Psoas muscle (tissue), 8 donors: ENCODE results near the gene AFF4. TPM values are rescaled to one million over a fixed set of nuclear protein-coding genes. Genes with fewer than 3 reads are reported as not detected.

Experiments
- ATAC-seq, 4 donors: fragments of 200-7000 bp; cut with Tn5 transposase; one replicate each; pipeline ENCODE4 v1.9.1; 2020; ENCODE audit warnings: moderate library complexity in 3 of 4, mild to moderate bottlenecking in 2 of 4
- DNase-seq, 2 donors: peaks; one replicate each; pipeline ENCODE4 v3.0.0-alpha.2; 2020
- H3K27ac ChIP-seq: fragments of 200-600 bp; one replicate; pipeline ENCODE4 v1.8.0; 2022
- H3K27me3 ChIP-seq, 3 donors: fragments of 200-600 bp in 1 of 3; one replicate each; pipeline versions ENCODE4 v1.6.1 to v1.8.0; 2013 to 2022; ENCODE audit warnings: low read length in 2 of 3, mild to moderate bottlenecking in 2 of 3, moderate library complexity in 1 of 3; ENCODE audit not compliant: insufficient read depth in 3 of 3
- H3K36me3 ChIP-seq, 2 donors: fragments of 200-600 bp in 1 of 2; one replicate each; pipeline versions ENCODE4 v1.6.1 to v1.8.0; 2013 to 2022; ENCODE audit warnings: low read depth in 1 of 2, mild to moderate bottlenecking in 1 of 2, moderate library complexity in 1 of 2; ENCODE audit not compliant: insufficient read depth in 1 of 2
- H3K4me1 ChIP-seq: fragments of 200-600 bp; one replicate; pipeline ENCODE4 v1.8.0; 2022
- H3K4me3 ChIP-seq: fragments of 200-600 bp; one replicate; pipeline ENCODE4 v1.8.0; 2022; ENCODE audit warnings: mild to moderate bottlenecking
- H3K9me3 ChIP-seq: fragments of 200-600 bp; one replicate; pipeline ENCODE4 v1.8.0; 2022
- CTCF ChIP-seq: fragments of 200-600 bp; IDR thresholded peaks from one replicate; pipeline ENCODE4 v1.8.0; 2022; ENCODE audit warnings: antibody characterized with exemption
- WGBS, 3 donors: extraction: QIAGEN DNeasy Blood & Tissue Kit; methylation state at CpG; one replicate each; pipeline versions ENCODE4 v1.1.6 to v1.1.7; 2013; 5-methylcytosine and 5-hydroxymethylcytosine counted together
- intact Hi-C, 2 donors: fragments of 100-400 bp; cut with DNase I; formaldehyde crosslinking; loops; one replicate each; pipeline versions ENCODE4 v1.11.0 to v1.14.2; 2022
- polyA plus RNA-seq, 3 donors: library from polyadenylated mRNA; stranded (reverse); fragments of 200-250 nt; gene quantifications; one replicate each; pipeline ENCODE4 v1.2.3, GENCODE V29; 2013
- total RNA-seq, 4 donors: library from RNA; stranded (reverse); fragmentation: NEBNext Ultra II Directional in 2 of 4; extraction: Animal tissue kit (Norgen Biotek cat#: 25700) in 2 of 4; gene quantifications; one replicate each; pipeline versions ENCODE4 v1.2.1 to v1.2.4, GENCODE V29; 2021 to 2023
- donor health status: healthy with polysubstance abuse.
- donor health status: DM: no; HTN: no; CAD: no; lungs with moderate emphysema.
- donor health status: Bipolar disorder and iron deficiency.
- donor health status: healthy.
- donor health status: DM: yes; HTN: yes; CAD: no.
- donor health status: DM: no; HTN: no; CAD: no.
- donor health status: DM: no; HTN: no; CAD: no.
- donor health status: DM: yes; HTN: yes; CAD: no.

Gene AFF4
- total and polyA plus RNA-seq, 7 donors = 9.7 to 68.2 (median 49.6) TPM

GRCh38 chr5:132827943-132828673, 135.3 kb downstream of the AFF4 start:
- H3K9me3 ChIP-seq = no peaks in the 10 kb centered on the region
- ATAC-seq (no peak), DNase-seq (no peak)
- no peak overlapping the region for H3K27ac ChIP-seq
- H3K36me3 ChIP-seq = no peaks in the 10 kb centered on the region
- H3K4me3 ChIP-seq = no peak overlapping the region
- intact Hi-C loops = loop anchor here in 1 of 2 donors (5.0 kb wide), 1 partner anchor 54 kb away; no protein-coding TSS in a partner anchor
- peaks cover 0 to 43% (median 5%) of the 10 kb centered on the region in 3 donors for H3K27me3 ChIP-seq
- peaks cover 5% of the 10 kb centered on the region for H3K4me1 ChIP-seq
- WGBS, 3 donors = 89 to 94% (median 93%) methylated on average over 4 of the region's 4 CpGs
- TF ChIP-seq CTCF = no peak

GRCh38 chr5:132826424-132827082, 136.9 kb downstream of the AFF4 start:
- no peak for ATAC-seq
- intact Hi-C loops = loop anchor here in 1 of 2 donors (5.0 kb wide), 1 partner anchor 56 kb away; no protein-coding TSS in a partner anchor
- no peak for DNase-seq
- WGBS, 3 donors = 78 to 88% (median 79%) methylated on average over 6 of the region's 6 CpGs
- no peak for TF ChIP-seq CTCF
- Histone ChIP-seq H3K4me3 (no peak overlapping the region), H3K27ac (no peak overlapping the region), H3K27me3 (peaks cover 0 to 48% (median 5%) of the 10 kb centered on the region in 3 donors), H3K36me3 (no peaks in the 10 kb centered on the region), H3K4me1 (peaks cover 5% of the 10 kb centered on the region), H3K9me3 (no peaks in the 10 kb centered on the region)

- no peak for ATAC-seq
- 40 to 55% (median 46%) methylated on average over 43 of the region's 43 CpGs for WGBS, 3 donors
- Histone ChIP-seq H3K27ac (no peak overlapping the region), H3K27me3 (peaks cover 0 to 48% (median 5%) of the 10 kb centered on the region in 3 donors), H3K9me3 (no peaks in the 10 kb centered on the region), H3K36me3 (no peaks in the 10 kb centered on the region), H3K4me3 (no peak overlapping the region), H3K4me1 (peaks cover 5% of the 10 kb centered on the region)
- intact Hi-C loops = loop anchor here in 1 of 2 donors (5.0 kb wide), 1 partner anchor 56 kb away; no protein-coding TSS in a partner anchor
- no peak for TF ChIP-seq CTCF
- no peak for DNase-seq
These were observed 137.5 kb downstream of the AFF4 start for GRCh38 chr5:132825834-132826391.

Other genes starting within 250 kb of the AFF4 start
- gene KIF3A, start 226.1 kb downstream of the AFF4 start, total RNA-seq = 1 to 10 TPM; 3.6 to 5.8 (median 4.8) TPM
- 1 to 10 TPM; 2.5 to 8.0 (median 2.9) TPM for gene KIF3A, start 226.1 kb downstream of the AFF4 start, polyA plus RNA-seq
- gene CCNI2, start 216.2 kb downstream of the AFF4 start, total RNA-seq = not detected
- gene CCNI2, start 216.2 kb downstream of the AFF4 start, polyA plus RNA-seq = not detected
- 10 to 100 TPM in 1 of 4 donors, 1 to 10 TPM in 3; 9.2 to 13.1 (median 9.6) TPM for gene SEPTIN8, start 186.4 kb downstream of the AFF4 start, total RNA-seq
- 1 to 10 TPM; 3.8 to 5.7 (median 4.4) TPM for gene SEPTIN8, start 186.4 kb downstream of the AFF4 start, polyA plus RNA-seq
- not detected for gene SOWAHA, start 150.3 kb downstream of the AFF4 start, total RNA-seq
- gene SOWAHA, start 150.3 kb downstream of the AFF4 start, polyA plus RNA-seq = under 1 TPM in 2 of 3 donors, not detected in 1; 0.01 to 0.06 TPM
- gene SHROOM1, start 133.0 kb downstream of the AFF4 start, total RNA-seq = 1 to 10 TPM; 1.5 to 2.3 (median 1.9) TPM
- 1 to 10 TPM in 2 of 3 donors, under 1 TPM in 1; 0.66 to 1.5 (median 1.1) TPM for gene SHROOM1, start 133.0 kb downstream of the AFF4 start, polyA plus RNA-seq
- gene GDF9, start 97.2 kb downstream of the AFF4 start, total RNA-seq = 1 to 10 TPM in 1 of 4 donors, under 1 TPM in 3; 0.57 to 1.2 (median 0.78) TPM
- 1 to 10 TPM in 1 of 3 donors, under 1 TPM in 2; 0.07 to 1.2 (median 0.17) TPM for gene GDF9, start 97.2 kb downstream of the AFF4 start, polyA plus RNA-seq
- 100 to 1,000 TPM; 696 to 985 (median 915) TPM for gene UQCRQ, start 97.0 kb downstream of the AFF4 start, total RNA-seq
- gene UQCRQ, start 97.0 kb downstream of the AFF4 start, polyA plus RNA-seq = 100 to 1,000 TPM; 649 to 919 (median 760) TPM
- 1 to 10 TPM in 1 of 4 donors, under 1 TPM in 3; 0.51 to 1.1 (median 0.76) TPM for gene LEAP2, start 90.0 kb downstream of the AFF4 start, total RNA-seq
- 1 to 10 TPM in 2 of 3 donors, under 1 TPM in 1; 0.70 to 2.7 (median 2.4) TPM for gene LEAP2, start 90.0 kb downstream of the AFF4 start, polyA plus RNA-seq
- gene ZCCHC10, start 62.9 kb upstream of the AFF4 start, total RNA-seq = 10 to 100 TPM; 19.6 to 26.7 (median 20.8) TPM
- 10 to 100 TPM; 13.6 to 32.5 (median 17.0) TPM for gene ZCCHC10, start 62.9 kb upstream of the AFF4 start, polyA plus RNA-seq
- 100 to 1,000 TPM; 108 to 154 (median 130) TPM for gene HSPA4, start 88.4 kb upstream of the AFF4 start, total RNA-seq
- 10 to 100 TPM; 41.2 to 86.8 (median 50.6) TPM for gene HSPA4, start 88.4 kb upstream of the AFF4 start, polyA plus RNA-seq